HUES48 (cell line): ENCODE measurements around the gene CFAP53.

Experiments
- H3K27ac ChIP-seq: one replicate; pipeline ENCODE4 v1.7.0; 2013; ENCODE audit warnings: low read depth, low read length, inconsistent platforms
- H3K27me3 ChIP-seq: 2 replicates; pipeline ENCODE4 v1.6.1; 2013; ENCODE audit warnings: mild to moderate bottlenecking, low read length; ENCODE audit not compliant: control insufficient read depth, insufficient read depth
- H3K36me3 ChIP-seq: 2 replicates; pipeline ENCODE4 v1.6.1; 2013; ENCODE audit warnings: low read length; ENCODE audit not compliant: control insufficient read depth, insufficient read depth
- H3K4me1 ChIP-seq: 2 replicates; pipeline ENCODE4 v1.6.1; 2013; ENCODE audit warnings: mild to moderate bottlenecking, low read length; ENCODE audit not compliant: control insufficient read depth, insufficient read depth
- H3K4me3 ChIP-seq: 2 replicates; pipeline ENCODE4 v1.5.1; 2013; ENCODE audit warnings: mild to moderate bottlenecking, low read depth, low read length
- H3K9ac ChIP-seq: 2 replicates; pipeline ENCODE4 v1.6.1; 2013; ENCODE audit warnings: mild to moderate bottlenecking, low read depth, low read length, moderate library complexity
- H3K9me3 ChIP-seq: 2 replicates; pipeline ENCODE4 v1.6.1; 2013; ENCODE audit warnings: low read length; ENCODE audit not compliant: control insufficient read depth, insufficient read depth

CFAP53 gene

DNA sequence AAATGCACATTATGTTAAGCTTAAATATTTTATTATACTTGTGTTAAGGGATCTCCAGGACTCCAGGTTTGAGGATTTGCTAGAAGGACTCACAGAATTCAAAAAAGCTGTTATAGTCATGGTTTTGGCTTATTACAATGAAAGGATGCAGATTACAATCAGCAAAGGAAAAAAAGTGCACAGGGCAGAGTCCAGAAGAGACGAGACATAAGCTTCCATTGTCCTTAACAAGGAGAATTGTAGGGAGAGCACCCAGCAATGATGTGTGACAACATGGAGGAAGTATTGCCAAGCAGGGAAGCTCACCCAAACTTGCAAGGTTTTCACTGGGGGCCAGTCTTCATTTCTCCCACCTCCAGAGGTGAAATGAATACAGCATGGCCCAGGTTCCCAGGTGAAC, 58.6 kb downstream of the CFAP53 start:
- no peak overlapping the region for H3K4me3 ChIP-seq
- no peaks in the 10 kb centered on the region for H3K9me3 ChIP-seq
- no peaks in the 10 kb centered on the region for H3K36me3 ChIP-seq
- no peak overlapping the region for H3K27ac ChIP-seq
- no peak overlapping the region for H3K9ac ChIP-seq
- no peaks in the 10 kb centered on the region for H3K4me1 ChIP-seq
- H3K27me3 ChIP-seq = peaks cover 8% of the 10 kb centered on the region

DNA sequence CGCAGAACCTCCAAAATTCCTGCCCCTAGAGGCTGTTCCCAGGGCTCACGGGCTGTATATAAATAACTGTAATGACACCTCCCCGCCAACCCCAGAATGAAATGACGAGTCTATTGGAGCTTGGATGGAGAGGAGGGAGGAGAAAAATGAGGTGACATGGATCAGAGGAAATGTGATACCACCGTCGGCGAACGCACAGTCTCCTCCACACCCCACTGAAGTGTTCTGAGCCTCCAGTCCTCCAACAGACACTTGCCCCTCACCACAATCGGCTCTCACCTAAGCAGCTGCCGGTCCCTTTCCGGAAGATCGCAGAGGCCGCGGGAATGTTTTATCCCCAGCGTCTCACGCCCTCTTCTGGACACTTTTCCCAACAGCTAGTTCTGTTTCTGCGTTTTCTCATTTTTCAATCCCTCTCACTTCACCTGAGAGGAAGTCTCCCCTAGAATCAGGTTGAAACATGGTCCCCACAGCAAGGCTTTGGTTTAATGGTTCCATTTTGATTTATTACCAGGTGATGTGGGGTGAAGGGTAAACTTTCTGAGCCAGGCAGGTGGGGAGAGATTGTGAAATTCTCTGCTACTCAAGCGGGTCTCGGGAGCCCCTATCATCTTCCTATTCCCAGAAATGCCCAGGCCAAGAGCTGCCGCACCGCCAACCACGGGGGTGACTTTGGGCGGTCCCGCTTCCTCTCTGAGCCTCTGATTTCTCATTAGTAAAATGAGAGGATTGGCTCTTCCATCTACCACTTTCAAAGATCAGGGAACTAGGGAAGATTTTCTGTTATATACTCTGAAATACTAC, 62.3 kb downstream of the CFAP53 start:
- Histone ChIP-seq H3K4me1 (no peaks in the 10 kb centered on the region), H3K9ac (no peak overlapping the region), H3K9me3 (no peaks in the 10 kb centered on the region), H3K36me3 (no peaks in the 10 kb centered on the region), H3K4me3 (peak overlapping the region; percentile 52), H3K27me3 (peaks cover 8% of the 10 kb centered on the region), H3K27ac (no peak overlapping the region)

DNA sequence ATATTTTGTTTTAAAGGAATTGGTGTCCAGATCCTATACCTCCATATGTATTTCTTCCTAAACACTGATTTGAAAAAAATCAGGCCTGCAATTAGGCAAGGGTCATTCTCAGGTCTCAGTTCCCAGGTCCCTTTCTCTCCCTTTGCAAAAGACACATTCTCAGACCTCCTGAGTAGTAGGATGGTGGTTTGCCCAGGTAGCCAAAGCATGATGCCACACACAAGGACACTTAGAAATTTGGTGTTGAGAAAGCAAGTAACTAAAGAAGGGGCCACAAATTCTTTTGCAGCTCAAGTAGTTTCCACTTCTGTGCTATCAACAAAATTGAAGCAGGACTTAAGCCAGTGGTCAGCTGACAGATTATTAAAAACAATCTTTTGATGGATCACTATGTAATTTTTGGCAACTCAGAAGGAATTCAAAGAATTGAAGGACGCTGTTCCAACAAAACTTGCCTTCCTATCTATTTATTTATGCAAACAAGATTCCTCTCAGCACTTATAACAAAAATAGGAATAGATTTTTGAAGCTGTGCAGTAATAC, 64.7 kb downstream of the CFAP53 start:
- no peaks in the 10 kb centered on the region for H3K9me3 ChIP-seq
- H3K4me3 ChIP-seq = no peak overlapping the region
- peaks cover 11% of the 10 kb centered on the region for H3K27me3 ChIP-seq
- H3K9ac ChIP-seq = no peak overlapping the region
- no peaks in the 10 kb centered on the region for H3K4me1 ChIP-seq
- no peaks in the 10 kb centered on the region for H3K36me3 ChIP-seq
- H3K27ac ChIP-seq = no peak overlapping the region

DNA sequence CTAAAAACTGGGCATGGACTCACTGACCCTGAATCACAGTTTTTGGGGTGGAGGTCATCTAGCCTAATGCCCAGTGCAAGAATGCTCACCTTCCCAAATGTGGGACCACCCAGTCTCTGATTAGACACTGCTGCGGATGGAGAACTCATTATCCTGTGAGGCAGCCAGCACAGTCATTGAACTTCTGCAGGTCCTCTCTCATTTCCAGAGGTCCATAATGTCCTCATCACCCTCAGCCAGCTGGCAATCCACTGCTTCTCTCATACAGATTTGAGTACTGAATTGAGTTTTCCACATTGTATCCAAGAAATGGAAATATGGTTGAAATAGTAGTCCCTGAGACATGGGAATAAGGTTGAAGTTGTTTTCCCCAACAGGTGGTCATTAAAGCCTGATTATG, 66.4 kb downstream of the CFAP53 start:
- Histone ChIP-seq H3K27ac (no peak overlapping the region), H3K9ac (no peak overlapping the region), H3K9me3 (no peaks in the 10 kb centered on the region), H3K27me3 (peaks cover 26% of the 10 kb centered on the region), H3K4me1 (no peaks in the 10 kb centered on the region), H3K4me3 (no peak overlapping the region), H3K36me3 (no peaks in the 10 kb centered on the region)

DNA sequence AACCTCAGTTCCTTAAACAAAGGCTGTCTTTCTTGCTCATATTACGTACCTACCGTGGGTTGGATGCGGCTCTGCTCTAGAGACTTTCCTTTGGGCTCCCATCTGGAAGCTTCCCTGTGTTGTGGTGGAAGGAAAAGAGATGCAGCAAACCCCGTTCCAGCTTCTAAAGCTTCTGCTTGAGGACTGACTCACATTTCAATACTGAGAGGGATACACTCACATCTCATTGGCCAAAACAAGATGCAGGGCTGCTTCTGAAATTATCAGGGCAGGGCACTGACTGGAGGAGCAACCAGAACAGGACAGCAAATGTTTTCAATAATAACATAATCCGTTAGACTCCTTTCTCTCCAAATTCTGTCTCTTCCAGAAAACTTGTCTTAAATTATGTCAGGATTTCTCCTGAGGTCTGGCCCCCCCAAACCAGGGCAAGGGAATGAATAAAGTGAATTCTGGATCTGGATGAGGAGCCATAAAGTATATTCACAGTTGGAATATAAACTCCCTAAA, 66.9 kb downstream of the CFAP53 start:
- H3K9me3 ChIP-seq = no peaks in the 10 kb centered on the region
- H3K4me1 ChIP-seq = no peaks in the 10 kb centered on the region
- H3K27me3 ChIP-seq = peaks cover 31% of the 10 kb centered on the region
- no peaks in the 10 kb centered on the region for H3K36me3 ChIP-seq
- H3K27ac ChIP-seq = no peak overlapping the region
- H3K9ac ChIP-seq = no peak overlapping the region
- no peak overlapping the region for H3K4me3 ChIP-seq

DNA sequence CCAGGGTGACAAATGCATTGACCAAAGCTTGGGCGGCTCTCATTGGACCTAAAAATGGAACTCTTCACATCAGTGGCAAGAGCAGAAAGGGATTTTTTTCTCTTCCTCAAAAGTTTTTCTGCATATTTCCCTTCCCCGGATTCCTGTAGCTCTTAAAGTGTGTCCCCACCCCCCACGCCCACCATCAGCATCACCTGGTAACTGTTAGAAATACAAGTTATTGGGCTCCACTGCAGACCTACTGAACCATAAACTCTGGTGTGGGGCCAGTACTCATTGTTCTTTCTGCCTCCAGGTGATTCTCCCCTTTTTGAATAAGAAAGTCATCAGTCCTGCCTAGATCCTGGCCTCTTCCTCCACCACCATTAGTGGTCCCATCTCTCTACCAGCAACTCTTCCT, 70.0 kb downstream of the CFAP53 start:
- Histone ChIP-seq H3K4me1 (0 out of 2 replicates have a peak, but pooled peaks cover 5% of the 10 kb centered on the region), H3K9me3 (no peaks in the 10 kb centered on the region), H3K27ac (no peak overlapping the region), H3K4me3 (no peak overlapping the region), H3K36me3 (no peaks in the 10 kb centered on the region), H3K9ac (no peak overlapping the region), H3K27me3 (peaks cover 55% of the 10 kb centered on the region)

DNA sequence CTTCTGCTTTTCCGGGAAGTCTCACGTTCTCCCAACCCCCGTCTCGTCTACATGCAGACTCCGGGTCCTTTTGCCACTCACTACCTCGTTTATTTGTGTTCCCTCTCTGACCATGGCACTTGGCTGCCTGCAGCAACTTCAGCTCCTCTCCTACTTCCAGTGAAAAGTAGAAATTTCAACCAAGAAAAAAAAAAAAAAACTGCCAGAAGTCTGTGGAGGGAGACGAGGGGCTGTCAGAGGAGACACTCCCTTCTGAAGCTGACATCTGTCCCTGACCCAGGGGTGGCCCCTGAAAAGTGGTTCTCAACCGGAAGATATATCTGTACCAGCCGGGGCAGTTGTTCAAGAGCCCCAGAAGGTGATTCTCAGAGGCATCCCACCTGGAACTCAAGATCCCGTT, 70.6 kb downstream of the CFAP53 start:
- peaks cover 61% of the 10 kb centered on the region for H3K27me3 ChIP-seq

DNA sequence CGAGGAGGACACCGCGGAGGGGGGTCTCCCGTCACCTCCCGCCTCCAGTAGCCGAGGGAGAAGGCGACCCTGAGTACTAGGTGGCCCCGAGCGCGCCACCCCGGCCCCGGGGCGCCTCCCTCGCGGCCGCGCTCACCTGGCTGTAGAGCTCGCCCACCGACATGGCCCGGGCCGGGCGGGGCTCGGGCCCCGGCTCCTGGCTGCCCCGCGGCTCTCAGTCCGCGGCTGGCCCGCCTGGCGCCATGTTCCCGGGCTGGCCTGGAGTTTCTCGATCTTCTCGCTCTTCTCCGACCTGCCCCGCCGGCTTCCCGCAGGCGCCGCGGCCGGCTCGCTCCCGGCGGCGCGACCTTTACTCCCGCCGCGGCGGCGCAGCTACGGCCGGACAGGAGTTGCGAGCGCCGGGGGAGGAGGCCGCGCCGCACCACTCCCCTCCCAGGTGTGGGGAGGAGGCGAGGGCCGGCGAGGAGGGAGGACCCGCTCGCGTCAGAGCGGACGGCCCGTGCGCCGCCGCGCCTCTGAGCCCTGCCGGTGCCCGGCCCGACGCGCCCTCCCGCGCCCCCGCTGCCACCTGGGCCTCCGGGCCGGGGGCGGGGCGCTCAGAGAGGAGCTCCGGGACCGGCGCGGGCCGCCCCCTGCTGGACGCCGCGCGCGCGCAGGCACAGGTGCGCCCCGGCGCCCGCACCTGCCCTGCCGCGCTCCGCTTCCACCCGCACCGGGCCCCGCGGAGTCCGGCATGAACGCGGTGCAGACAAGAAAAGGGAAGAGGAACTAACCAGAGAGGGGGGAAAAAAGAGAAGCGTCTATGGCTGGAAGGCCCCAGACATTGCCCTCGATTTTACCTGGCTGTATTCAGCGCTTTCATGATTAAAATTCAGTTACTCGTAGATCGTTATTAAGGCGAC, 71.4 kb downstream of the CFAP53 start, which contains the start of gene MYO5B:
TSS of gene MYO5B (minus strand) at position 517 of the 902 bp plus-strand sequence. CDS start at position 163, 354 bp downstream.
- H3K27me3 ChIP-seq = peaks cover 61% of the 10 kb centered on the region
- H3K9ac ChIP-seq = peak within 1 kb of the TSS; percentile 39; the same call in 1 of the 2 replicates
- peak within 1 kb of the TSS; percentile 75 for H3K4me3 ChIP-seq
- H3K9me3 ChIP-seq = no peaks in the 10 kb centered on the region
- 0 out of 2 replicates have a peak, but pooled peaks cover 5% of the 10 kb centered on the region for H3K4me1 ChIP-seq
- no peak within 1 kb of the TSS for H3K27ac ChIP-seq
- no peaks in the 10 kb centered on the region for H3K36me3 ChIP-seq

More for the DNA sequence above, 70.6 kb downstream of the CFAP53 start:
- no peak overlapping the region for H3K9ac ChIP-seq
- no peaks in the 10 kb centered on the region for H3K9me3 ChIP-seq
- peak overlapping the region; percentile 75 for H3K4me3 ChIP-seq
- no peaks in the 10 kb centered on the region for H3K36me3 ChIP-seq
- H3K27ac ChIP-seq = no peak overlapping the region
- 0 out of 2 replicates have a peak, but pooled peaks cover 5% of the 10 kb centered on the region for H3K4me1 ChIP-seq

DNA sequence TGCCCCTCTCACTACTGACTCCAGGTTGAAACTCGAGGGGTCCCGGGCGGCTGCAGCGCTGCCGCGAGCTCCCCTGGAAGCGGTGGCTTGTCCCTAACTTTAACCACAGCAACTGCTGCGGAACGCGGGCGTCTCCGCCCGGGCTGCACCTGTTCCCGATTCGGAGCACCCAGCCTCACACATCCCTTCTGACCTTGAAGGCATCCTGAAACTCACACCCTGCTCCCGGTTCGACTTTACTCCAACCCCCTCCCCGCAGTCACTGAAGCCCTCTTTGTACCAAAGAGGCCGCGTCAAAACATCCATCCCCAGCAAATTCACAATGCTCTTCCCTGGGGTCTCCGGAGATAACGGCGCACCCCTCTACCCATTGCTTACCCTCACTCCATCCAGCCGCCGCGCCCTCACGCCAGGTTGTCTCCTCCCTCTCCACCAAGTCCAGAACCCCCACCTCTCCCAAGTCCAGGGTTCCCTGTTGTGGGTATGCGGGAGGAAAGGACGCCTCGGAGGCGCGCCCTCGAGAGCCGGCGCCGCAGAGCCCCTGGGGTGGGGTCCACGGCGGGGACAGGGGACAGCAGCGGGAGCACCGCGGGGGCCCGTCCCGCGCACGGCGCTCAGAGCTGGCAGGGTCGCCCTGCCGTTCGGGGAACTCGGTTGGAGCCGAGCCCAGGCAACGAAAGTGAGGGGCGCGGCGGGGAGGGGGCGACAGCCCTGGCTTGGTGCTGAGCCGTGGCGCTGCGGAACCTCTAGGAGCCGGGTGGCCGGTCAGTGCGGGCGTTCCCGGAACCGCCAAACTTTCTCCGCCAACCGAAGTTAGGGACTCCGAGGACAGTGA, 72.3 kb downstream of the CFAP53 start:
- 0 out of 2 replicates have a peak, but pooled peaks cover 5% of the 10 kb centered on the region for H3K4me1 ChIP-seq
- H3K27me3 ChIP-seq = peaks cover 61% of the 10 kb centered on the region
- H3K36me3 ChIP-seq = no peaks in the 10 kb centered on the region
- no peaks in the 10 kb centered on the region for H3K9me3 ChIP-seq
- H3K9ac ChIP-seq = no peak overlapping the region; the same call in 1 of the 2 replicates
- H3K27ac ChIP-seq = no peak overlapping the region
- peak overlapping the region; percentile 75 for H3K4me3 ChIP-seq
